ENCODE results near the gene ZNF621. TPM values are rescaled to one million over a fixed set of nuclear protein-coding genes. Genes with fewer than 3 reads are reported as not detected.
A peak's percentile ranks its signal among the peaks of the same experiment; 100 is the strongest.

Gene ZNF621
- total RNA-seq, 3 donors from 2014 or later, result 16.4 to 24.9 (median 17.3) TPM

- H3K27ac ChIP-seq, result no peak overlapping the region
- H3K4me3 ChIP-seq, result no peak overlapping the region
- TF ChIP-seq POLR2AphosphoS5 (IDR thresholded peaks at IDR 0.05) (no peak), POLR2A (IDR thresholded peaks at IDR 0.05) (no peak)
- DNase-seq (ENCODE audit: low spot score in 2 of 2), result no peak
- no peaks in the 10 kb centered on the region for H3K36me3 ChIP-seq
- intact Hi-C loops (cut with DNase I; ENCODE audit: low total_unique reads), result no loop called here
- no peaks in the 10 kb centered on the region for H3K9me3 ChIP-seq
- H3K4me1 ChIP-seq, result no peaks in the 10 kb centered on the region
- H3K27me3 ChIP-seq, result no peaks in the 10 kb centered on the region
Observed at GRCh38 chr3:40518067-40518466, 6.7 kb upstream of the ZNF621 start.

GRCh38 chr3:40518848-40519247 lies 5.9 kb upstream of the ZNF621 start:
- H3K27ac ChIP-seq, result no peak overlapping the region
- no peaks in the 10 kb centered on the region for H3K36me3 ChIP-seq
- TF ChIP-seq POLR2AphosphoS5 (IDR thresholded peaks at IDR 0.05) (no peak), POLR2A (IDR thresholded peaks at IDR 0.05) (no peak), CTCF (IDR thresholded peaks at IDR 0.05) (no peak)
- no peaks in the 10 kb centered on the region for H3K4me1 ChIP-seq
- no peaks in the 10 kb centered on the region for H3K27me3 ChIP-seq
- intact Hi-C loops (cut with DNase I; ENCODE audit: low total_unique reads), result no loop called here
- H3K4me3 ChIP-seq, result no peak overlapping the region
- DNase-seq (ENCODE audit: low spot score in 2 of 2), result no peak
- no peaks in the 10 kb centered on the region for H3K9me3 ChIP-seq

GRCh38 chr3:40521254-40521653 lies 3.5 kb upstream of the ZNF621 start:
- no peak for DNase-seq (ENCODE audit: low spot score in 2 of 2)
- no peaks in the 10 kb centered on the region for H3K36me3 ChIP-seq
- H3K27me3 ChIP-seq, result no peaks in the 10 kb centered on the region
- H3K4me3 ChIP-seq, result no peak overlapping the region
- no peak for TF ChIP-seq POLR2A (IDR thresholded peaks at IDR 0.05)
- no peak for TF ChIP-seq CTCF (IDR thresholded peaks at IDR 0.05)
- no peaks in the 10 kb centered on the region for H3K9me3 ChIP-seq
- no peaks in the 10 kb centered on the region for H3K4me1 ChIP-seq
- intact Hi-C loops (cut with DNase I; ENCODE audit: low total_unique reads), result no loop called here
- H3K27ac ChIP-seq, result no peak overlapping the region

- Histone ChIP-seq H3K27ac (peak overlapping the region; percentile 93), H3K9me3 (no peaks in the 10 kb centered on the region), H3K27me3 (no peaks in the 10 kb centered on the region), H3K4me3 (peak overlapping the region in 1 of 3 donors; percentile 86), H3K4me1 (no peaks in the 10 kb centered on the region), H3K36me3 (no peaks in the 10 kb centered on the region)
- no peak for DNase-seq (ENCODE audit: low spot score in 2 of 2)
- TF ChIP-seq POLR2AphosphoS5 (IDR thresholded peaks at IDR 0.05) (no peak), POLR2A (IDR thresholded peaks at IDR 0.05) (no peak), CTCF (IDR thresholded peaks at IDR 0.05) (no peak)
- intact Hi-C loops (cut with DNase I; ENCODE audit: low total_unique reads), result no loop called here
Observed at GRCh38 chr3:40523781-40524180, 979 bp upstream of the ZNF621 start.

- TF ChIP-seq CTCF (IDR thresholded peaks at IDR 0.05) (no peak), POLR2A (IDR thresholded peaks at IDR 0.05) (no peak), POLR2AphosphoS5 (IDR thresholded peaks at IDR 0.05) (no peak)
- Histone ChIP-seq H3K9me3 (no peaks in the 10 kb centered on the region), H3K27ac (peak overlapping the region; percentile 93), H3K36me3 (no peaks in the 10 kb centered on the region), H3K27me3 (no peaks in the 10 kb centered on the region), H3K4me1 (no peaks in the 10 kb centered on the region), H3K4me3 (peak overlapping the region; percentile 75 to 91 (median 86))
- DNase-seq (ENCODE audit: low spot score in 2 of 2), result no peak
- intact Hi-C loops (cut with DNase I; ENCODE audit: low total_unique reads), result no loop called here
Observed at GRCh38 chr3:40524222-40524567, 565 bp upstream of the ZNF621 start.

- Histone ChIP-seq H3K9me3 (peaks cover 19 to 20% of the 10 kb centered on the region in 2 donors), H3K27me3 (no peaks in the 10 kb centered on the region), H3K4me3 (no peak overlapping the region), H3K36me3 (peaks cover 27% of the 10 kb centered on the region), H3K4me1 (no peaks in the 10 kb centered on the region), H3K27ac (no peak overlapping the region)
- no peak for DNase-seq (ENCODE audit: low spot score in 2 of 2)
- TF ChIP-seq POLR2AphosphoS5 (IDR thresholded peaks at IDR 0.05) (no peak), POLR2A (IDR thresholded peaks at IDR 0.05) (no peak), CTCF (IDR thresholded peaks at IDR 0.05) (no peak)
- intact Hi-C loops (cut with DNase I; ENCODE audit: low total_unique reads), result no loop called here
Observed at GRCh38 chr3:40528426-40528825, 3.7 kb downstream of the ZNF621 start.
